GM18867 (cell line): ENCODE measurements around the gene LAMA4.

Source experiments
- ATAC-seq: cut with Tn5 transposase; IDR thresholded peaks from one replicate; pipeline ENCODE4 v1.9.1; 2021; ENCODE audit warnings: mild to moderate bottlenecking, moderate library complexity; ENCODE audit not compliant: unreplicated experiment

Gene LAMA4

DNA sequence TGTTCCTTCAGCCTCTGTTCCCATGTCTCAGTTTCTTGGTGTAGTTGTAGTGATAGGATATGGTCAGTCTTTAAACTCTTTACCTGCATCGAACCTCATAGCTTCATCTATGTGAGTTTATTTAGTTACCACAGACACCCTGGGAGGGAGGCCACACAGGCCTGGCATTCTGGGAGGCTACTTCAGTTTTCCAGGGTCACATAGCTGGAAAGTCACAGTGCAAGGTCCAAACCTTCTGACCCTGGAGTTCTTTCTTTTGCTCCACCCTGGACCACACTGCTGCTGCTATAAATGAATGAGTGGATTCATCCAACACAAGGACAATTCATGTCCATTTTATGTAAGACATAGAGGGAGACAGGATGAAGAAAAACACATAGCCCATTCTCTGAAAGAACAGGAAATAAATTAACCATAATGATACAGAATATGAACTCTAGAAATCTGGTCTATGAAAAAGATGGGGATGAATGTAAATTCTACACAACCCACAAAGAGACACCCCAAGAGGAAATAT is 60.8 kb downstream of the LAMA4 start:
- no peak for ATAC-seq

DNA sequence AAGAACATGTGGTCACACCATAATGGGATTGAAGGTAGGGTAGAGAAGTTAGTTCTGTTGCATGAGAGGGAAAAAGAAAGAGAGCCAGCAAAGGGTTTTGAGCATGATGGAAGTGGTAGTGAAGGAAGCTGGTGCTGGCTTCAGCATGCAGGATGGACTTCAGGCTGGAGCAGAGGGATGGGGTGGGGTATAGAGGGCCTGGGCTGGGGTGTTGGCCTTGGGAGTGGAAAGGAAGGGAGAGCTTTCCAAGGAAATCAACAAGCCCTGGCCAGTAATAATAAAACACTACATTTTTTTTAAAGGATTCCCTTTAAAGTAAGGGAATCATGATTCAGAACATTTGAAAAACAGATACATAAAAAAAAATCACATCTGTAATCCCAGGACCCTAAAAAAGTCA is 61.2 kb downstream of the LAMA4 start:
- no peak for ATAC-seq

DNA sequence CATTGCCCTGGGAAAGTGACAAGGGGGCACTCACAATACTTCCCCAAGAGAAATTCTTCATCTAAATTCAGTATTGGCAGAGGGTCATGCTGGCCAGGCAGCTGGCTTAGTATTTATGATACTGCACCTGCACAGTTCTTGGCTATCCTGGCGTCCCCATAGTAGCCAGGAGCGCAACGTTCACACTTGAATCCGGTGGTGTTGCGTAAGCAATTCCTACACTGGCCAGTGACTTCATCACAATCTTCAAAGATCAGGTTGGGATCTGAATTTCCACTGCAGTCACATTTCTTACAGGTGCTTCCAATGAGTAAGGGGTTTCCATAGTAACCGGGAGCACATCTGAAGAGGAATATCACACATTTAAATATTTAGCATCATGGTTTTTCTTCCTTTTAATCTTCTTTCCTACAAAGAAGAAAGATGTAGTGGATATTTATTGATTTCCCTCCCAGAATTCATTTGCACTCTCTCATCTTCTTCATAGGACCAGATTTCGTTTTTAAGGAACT is 62.8 kb downstream of the LAMA4 start:
- no peak for ATAC-seq

DNA sequence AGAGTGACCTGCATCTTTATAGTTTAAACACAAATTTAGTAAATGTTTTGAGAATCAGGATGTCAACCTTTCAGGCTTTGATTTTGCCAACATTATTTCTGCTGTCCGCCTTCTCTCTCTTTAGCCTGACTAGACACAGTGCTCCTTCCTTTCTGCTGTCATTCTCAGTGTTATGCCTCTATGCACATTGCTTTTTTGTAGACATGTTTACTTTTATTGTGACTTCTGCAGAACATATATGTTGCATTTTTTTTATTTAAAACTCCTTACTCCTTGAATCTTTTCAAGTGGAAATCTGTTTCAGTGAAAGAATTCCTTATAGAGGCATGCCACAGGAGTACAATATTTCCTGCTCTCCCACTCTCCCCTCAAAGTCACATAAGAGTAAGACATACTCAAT is 64.2 kb downstream of the LAMA4 start:
- ATAC-seq: no peak

DNA sequence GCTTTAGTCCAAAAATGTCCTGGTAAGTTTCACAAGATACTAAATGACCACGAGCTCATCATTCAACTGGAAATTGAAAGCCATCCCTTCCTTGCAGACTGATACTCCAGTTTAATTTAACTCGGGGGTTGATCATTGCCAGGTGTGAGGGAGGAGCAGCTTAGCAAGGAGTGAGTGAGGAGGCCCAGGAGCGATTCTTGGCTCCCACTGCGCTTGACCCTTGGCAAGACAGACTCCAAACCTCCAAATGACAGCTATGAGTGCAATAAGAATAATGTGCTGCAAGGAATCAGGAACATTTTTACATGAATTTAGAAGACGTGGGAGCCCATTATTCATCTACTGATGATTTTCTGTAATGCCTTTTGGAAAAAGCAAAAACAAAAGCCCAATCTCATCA is 64.9 kb downstream of the LAMA4 start:
- no peak for ATAC-seq

DNA sequence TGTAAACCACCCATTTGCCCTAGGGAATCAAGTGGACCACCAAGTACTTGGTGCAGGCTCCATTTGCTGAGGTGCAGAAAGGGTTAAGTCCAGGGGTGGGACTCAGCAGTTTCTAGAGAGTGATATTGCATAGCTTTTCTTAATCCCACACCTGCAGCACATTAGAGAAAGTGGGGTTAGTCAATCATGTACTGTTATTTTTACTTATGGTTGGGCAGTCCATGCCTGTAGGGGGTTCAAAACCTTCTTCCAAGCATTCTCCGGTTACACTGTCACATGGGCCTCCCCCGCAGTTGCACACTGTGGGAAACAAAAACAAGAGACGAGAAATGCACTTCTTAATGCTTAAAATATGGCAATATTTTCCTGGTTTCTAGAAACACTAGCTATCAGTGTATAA is 65.5 kb downstream of the LAMA4 start:
- ATAC-seq: no peak

DNA sequence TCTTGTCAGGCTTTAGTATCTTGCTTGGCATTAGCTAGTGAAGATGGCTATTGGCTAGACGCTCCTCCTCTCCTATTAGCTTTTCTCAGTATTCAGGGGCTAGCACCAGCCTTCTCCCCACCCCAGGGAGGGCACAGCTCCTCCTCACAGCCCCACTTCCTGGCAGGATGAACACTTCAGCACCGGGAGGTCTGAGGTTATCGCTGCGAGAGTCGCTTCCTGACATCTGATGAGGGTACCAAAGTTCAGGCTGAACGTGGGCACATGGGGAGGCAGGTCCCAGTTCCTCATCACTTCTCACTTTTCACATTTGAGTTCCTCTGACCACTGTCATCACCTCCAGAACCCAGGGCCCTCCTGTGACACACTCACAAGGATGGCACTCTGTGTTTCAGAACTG is 66.6 kb downstream of the LAMA4 start:
- ATAC-seq: no peak

DNA sequence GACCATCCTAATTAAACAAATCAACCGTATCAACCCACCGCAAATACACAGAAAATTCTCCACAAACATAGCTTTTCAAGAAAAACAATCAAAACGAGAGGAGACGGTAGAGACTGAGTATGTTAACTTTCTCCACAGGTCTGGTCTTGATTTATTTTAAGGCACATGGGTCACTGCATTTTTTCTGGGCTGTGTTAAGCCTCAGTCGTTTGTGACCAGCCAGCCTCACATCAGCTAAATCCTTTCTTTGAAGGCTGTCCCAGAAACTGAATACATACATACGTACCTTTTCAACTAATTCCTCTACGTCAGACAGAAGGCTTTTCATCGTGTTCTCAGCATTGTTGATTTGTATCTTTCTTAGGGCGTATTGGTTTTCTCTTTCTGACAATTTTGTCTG is 69.4 kb downstream of the LAMA4 start:
- no peak for ATAC-seq

DNA sequence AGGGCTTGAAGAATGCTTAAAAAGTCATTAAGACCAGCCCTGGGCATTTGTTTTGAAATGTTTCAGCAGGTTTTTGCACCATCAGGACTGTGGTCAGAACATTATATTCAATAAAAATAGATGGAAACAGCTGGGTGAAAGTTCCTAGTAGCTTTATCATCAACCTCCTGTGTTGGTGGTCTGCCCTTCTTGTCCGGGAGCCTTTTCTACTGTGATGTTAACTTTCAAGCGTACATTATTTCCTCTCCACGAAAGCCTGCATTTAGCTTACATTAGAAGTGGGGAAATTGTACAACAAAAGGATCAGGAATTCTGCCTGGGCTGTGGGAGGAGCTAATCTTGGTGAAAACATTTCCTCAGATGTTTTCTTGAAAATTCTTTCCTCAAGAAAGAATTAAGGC is 71.1 kb downstream of the LAMA4 start:
- no peak for ATAC-seq

DNA sequence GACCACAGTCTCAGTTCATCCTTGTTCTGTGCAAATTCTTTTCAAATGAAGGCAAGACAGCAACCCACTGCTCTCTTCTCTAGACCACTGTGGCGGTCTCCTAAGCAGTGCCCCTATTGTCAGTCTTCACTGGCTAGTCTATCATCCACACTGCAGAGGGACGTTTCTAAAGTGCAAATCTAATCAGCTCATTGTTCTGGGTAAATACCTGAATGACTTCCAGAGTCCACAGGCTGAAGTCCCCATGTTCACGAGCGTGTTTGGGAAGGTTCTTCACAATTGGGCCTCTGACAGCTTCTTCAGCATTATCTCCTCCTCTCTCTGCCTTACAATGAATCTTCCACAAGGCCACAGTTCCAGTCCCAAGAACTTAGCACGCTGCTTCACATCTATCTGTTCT is 73.2 kb downstream of the LAMA4 start:
- ATAC-seq: no peak

DNA sequence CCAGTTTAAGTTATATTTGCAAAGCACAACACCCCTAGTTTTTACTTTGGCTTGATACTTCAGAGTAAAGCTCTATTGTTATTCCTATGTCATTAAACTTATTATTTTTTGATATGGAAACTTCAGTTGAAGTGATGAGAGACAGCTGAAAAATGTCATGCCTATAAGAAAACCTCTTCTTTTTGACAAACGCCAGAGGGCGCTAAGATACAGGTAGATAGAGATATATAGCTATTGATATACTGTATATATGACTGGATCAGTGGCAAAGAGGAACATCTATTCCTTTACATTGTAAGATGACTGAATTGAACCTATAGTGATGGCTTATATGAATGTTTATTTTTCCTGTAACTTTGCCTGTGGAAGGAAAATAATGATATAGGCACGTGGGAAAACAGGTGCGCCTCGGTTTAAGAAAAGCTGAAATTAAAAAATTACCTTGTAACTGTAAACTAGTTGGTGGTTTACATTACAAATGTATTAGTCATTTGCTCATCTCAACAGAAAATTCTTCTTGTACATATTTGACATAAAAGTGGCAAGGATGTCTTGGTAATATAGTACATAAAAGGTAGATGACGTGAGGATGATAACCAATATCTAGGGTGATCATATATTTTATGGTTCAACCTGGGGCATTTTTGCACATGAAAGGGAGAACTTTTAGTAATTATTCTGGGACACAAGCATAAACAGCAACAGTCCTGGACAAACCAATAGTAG is 74.1 kb downstream of the LAMA4 start:
- peak; percentile 83 for ATAC-seq

DNA sequence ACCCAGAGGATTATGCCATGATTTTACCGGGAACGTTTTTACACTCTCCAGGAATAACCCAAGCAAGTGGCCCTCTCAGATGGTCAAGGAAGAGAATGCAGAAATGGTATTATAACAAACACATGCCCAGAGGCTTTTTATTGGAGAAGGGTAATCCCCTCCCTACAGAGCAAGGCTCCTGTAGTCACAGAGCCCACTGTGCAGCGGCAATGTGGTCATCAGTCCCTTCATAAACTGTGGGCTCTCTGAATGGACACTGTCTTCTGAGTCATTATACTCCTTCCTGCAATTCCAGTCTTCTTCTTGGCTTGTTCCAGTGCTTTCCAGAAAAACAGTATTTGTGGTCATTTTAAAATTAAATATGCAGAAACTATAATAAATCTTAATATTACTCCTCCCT is 74.7 kb downstream of the LAMA4 start:
- ATAC-seq: no peak

DNA sequence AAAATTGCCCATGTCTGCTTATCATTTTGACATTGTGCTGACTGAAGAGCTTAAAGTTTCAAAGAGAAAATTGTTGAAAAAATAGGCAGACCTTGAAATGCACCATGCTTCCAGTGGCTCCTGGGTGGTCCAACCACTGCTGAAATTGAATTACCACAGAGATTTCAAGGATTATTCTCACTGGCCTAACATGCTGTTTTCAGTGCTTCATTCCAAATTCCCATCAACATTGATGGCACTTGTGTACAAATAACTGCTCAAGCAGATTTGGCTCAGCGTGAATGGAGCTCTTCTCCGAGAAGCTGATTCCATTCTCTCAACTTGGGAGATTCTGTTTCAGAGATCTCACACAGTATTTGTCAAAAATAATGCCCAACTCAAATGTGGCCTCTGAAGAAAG is 75.5 kb downstream of the LAMA4 start:
- ATAC-seq: no peak

DNA sequence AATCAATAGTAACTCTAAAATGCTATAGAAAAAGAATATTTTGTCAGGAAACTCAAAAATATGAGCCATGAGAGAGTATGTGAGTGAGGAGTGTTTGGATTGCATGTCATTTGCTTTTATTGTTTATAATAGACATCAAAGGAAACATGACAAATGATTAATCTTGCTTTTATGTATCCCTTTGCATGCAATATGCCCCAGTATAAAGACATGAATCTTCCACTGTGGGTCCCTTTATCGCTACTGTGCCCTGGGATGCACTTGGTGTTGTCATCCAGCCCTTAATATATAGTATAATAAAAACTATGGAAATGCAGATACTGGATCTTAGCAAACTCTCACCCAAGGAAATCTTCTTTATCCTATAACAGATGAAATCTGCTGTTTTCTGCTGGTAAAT is 77.3 kb downstream of the LAMA4 start:
- no peak for ATAC-seq

DNA sequence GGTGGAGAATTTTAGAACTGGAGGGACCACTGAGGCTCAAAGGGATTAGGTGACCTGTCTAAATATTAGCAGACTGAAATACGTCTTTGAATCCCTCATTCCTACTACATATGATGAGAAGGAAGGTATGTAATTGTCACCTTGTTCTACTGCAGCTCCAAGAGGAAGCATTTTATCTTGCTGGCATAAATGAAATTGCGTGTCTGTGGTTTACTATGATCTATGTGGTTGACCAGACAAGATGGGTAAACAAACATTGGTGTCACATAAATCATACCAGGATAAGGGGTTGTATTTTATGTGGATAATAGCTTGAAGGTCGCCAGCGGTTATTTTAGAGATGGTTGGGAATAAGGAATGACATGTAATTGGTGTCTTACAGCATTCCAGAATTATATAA is 78.2 kb downstream of the LAMA4 start:
- ATAC-seq: no peak

DNA sequence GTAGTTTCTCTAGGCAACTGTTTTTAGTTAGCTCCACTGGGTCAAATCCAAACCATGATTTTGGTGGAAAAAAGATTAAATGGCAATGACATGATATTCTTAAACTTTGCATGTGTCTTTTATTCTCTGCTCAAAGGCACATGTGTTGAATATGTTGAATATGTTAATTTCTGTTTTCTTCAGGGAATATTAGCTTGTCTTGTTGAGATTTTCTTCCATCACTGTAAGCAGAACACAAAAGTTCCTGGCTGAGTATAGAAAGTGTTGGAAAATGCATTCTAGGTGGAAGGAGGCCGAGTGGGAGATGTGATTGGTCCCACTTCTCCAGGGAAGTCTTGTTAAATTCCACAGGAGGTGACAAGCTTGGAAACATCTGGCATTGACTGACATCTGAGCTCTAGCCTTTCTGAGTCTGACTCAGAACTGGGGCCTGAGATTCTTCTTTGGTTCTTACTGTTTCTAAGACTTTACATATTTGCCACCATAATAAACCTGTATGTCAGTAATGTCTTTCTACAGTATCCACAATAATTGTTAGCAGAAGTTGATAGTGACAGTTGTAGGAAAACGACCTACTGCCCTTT is 81.1 kb downstream of the LAMA4 start:
- no peak for ATAC-seq

DNA sequence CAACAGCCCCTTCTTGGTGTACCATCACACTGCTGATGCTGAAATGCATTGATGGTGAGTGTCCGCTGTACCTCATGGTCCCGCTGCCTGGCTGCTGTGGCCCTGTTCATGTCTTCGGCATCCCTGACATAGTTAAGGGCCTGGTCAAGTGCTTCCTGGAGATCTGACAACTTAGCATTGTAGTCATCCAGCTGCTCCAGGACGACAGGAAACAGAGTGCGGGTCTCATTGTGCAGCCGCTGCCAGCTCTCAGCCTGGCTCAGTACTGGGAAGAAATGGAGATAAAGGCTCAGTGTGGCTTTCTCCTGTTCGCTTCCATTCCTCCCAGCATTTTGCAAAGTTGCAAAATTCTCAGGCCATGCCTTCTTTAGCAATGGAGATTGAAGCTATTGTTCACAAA is 81.8 kb downstream of the LAMA4 start:
- no peak for ATAC-seq

DNA sequence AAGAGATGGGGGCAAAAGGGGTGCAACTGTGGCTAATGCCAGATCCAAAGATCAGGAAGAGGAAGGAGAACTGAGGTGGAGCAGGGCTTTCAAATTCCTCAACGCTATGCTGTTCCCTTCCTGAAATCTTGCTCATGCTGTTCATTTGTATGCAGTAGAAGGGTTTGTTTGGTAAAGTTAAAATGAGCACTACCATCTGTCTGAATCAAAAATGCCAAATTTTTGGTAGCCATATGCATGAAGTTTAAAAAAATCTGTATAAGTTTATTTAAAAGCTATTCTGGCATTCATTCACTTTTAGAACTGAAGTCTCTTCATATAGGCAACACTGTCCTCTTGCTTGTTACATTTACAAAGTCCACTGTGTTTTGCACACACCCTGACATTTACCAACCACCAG is 84.8 kb downstream of the LAMA4 start:
- ATAC-seq: no peak

DNA sequence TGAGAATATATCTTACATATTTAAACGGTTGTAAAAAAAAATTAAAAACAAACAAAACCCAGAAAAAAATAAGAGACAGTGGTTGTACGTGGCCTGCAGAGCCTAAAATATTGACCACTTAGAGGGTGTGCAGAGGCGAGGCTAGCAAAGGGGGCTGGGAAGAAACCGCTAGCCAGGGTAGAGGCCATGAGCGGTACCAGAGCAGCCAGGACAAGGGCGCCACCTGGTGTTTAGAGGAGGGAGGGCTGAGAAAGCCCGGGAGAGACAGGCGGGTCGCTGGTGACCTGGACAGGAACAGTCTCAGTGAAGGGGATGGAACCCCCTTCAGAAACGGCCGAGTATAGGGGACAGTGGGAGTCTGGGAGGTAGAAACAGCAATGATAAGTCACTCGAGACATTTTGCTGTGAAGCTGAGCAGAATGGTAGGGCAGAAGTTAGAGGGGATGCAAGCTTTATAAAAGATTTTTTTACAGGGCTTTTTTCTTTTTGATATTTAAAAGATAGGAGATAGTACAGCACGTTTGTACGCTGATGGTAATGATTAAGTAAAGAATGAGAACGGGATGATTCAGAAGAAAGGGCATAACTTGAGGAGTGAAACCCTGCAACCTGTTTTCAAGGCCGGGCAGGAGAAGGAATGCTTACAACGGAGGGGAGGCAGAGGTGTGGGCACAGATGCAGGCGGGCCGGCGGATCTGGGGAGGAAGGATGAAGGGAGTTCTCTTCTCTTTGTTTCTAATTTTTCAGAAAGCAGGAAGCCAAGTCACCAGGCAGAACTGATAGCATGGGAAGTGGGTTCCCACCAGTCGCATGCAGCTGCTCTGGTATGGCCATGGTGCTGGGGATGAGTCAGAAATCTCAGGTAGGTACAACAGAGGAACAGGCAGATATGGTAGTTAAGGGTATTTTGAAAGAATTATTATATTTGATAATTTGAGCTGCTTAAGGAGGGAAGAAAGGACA is 90.8 kb downstream of the LAMA4 start:
- ATAC-seq: peak; percentile 99

DNA sequence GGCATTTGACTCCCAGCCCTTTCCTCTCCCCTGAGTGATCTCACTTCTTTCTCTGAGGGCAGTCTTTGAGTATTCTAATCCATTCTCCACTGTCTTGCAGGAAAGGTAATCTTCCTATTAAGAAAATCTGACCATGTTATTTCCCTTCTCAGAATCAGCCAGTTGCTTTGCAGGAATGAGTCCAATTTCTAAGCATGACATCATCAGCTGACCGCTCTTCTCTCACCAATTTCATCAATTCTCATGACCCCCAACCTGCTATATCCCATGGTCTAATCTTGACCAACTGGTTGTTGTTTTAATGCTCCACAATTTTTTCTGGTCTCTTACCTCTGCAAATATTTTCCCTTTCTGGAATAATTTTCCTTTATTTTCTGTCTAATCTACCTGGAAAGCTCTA is 93.6 kb downstream of the LAMA4 start:
- ATAC-seq: no peak

DNA sequence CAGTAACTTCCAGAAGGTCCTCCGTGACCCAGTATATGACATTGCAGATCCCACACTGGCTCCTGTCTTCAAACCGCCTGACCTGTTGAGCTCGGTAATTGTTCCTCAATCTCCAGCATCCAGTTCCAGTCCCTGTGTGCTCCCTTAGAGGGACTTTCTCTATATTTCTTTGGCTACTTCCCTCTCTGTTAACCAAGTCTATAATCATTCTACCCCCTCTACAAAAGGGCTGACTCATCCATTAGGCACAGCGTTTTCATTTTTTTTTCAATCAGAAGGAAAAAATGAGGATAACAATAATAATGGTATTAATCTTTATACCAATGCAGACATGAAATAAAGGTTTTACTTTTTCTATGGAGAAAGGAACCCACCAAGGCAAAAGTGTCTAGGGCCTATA is 97.7 kb downstream of the LAMA4 start:
- ATAC-seq: no peak
